ENCODE results near the gene ASIC1. TPM values are rescaled to one million over a fixed set of nuclear protein-coding genes. Genes with fewer than 3 reads are reported as not detected.

The ASIC1 gene
- total RNA-seq, 1 donor from 2014 or later, result 8.1 TPM

- Histone ChIP-seq H3K4me2 (ENCODE audit: low read length) (no peak overlapping the region), H4K20me1 (ENCODE audit: insufficient read depth, low read length) (peaks cover 11% of the 10 kb centered on the region), H3K79me2 (ENCODE audit: insufficient read depth, low read length) (peaks cover 98% of the 10 kb centered on the region), H3K4me1 (ENCODE audit: insufficient read depth, low read length) (peaks cover 6% of the 10 kb centered on the region), H3K36me3 (ENCODE audit: insufficient read depth, low read length) (peaks cover 3% of the 10 kb centered on the region), H2AFZ (ENCODE audit: low read depth, low read length) (peak overlapping the region; percentile 1), H3K4me3 (ENCODE audit: insufficient read depth, low read depth, low read length) (no peak overlapping the region), H3K9ac (ENCODE audit: low read length) (no peak overlapping the region), H3K27ac (ENCODE audit: low read depth, low read length) (no peak overlapping the region), H3K27me3 (ENCODE audit: insufficient read depth, low read length) (no peaks in the 10 kb centered on the region), H3K9me3 (ENCODE audit: insufficient read depth, low read depth, low read length) (no peaks in the 10 kb centered on the region)
- no peak overlapping the region for H3K27ac Mint-ChIP-seq (ENCODE audit: unreplicated experiment)
- peaks cover 5% of the 10 kb centered on the region for H3K4me1 Mint-ChIP-seq (ENCODE audit: low read depth, unreplicated experiment)
- H3K4me3 Mint-ChIP-seq (ENCODE audit: unreplicated experiment), result no peak overlapping the region
- H3K36me3 Mint-ChIP-seq (ENCODE audit: low read depth, unreplicated experiment), result no peaks in the 10 kb centered on the region
- H3K27me3 Mint-ChIP-seq (ENCODE audit: low read depth, unreplicated experiment), result no peaks in the 10 kb centered on the region
- FAIRE-seq, result no peak
- no peaks in the 10 kb centered on the region for H3K9me3 Mint-ChIP-seq (ENCODE audit: unreplicated experiment)
- no peak for DNase-seq (ENCODE audit: low read depth)
- TF ChIP-seq CTCF (IDR thresholded peaks at IDR 0.05; ENCODE audit: insufficient read depth, low read depth, low read length) (no peak), EZH2 (IDR thresholded peaks at IDR 0.05; ENCODE audit: insufficient read depth, low read length) (no peak)
Measured at GRCh38 chr12:50018154-50018553, 39.2 kb upstream of the ASIC1 start.

DNA sequence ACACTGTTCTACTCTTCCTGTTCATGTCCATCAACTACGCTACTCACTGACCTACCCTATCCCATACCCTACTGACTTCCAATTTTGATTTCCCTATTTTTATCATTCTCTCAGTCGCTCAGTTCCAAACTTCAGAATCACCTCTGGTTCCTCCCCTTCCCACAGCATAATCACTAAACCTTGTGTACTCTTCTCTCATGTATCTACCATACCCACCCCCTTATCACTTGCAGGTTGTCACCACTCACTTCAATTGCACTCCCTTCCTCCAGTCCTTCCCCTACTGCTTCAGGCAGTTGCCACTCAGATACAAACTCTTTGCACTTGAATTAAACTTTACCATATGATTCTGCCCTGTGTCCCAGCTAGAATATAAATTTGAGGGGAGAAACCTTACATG is 38.4 kb upstream of the ASIC1 start:
- Histone ChIP-seq H4K20me1 (ENCODE audit: insufficient read depth, low read length) (peaks cover 11% of the 10 kb centered on the region), H3K27me3 (ENCODE audit: insufficient read depth, low read length) (no peaks in the 10 kb centered on the region), H3K4me1 (ENCODE audit: insufficient read depth, low read length) (peaks cover 6% of the 10 kb centered on the region), H3K36me3 (ENCODE audit: insufficient read depth, low read length) (peaks cover 3% of the 10 kb centered on the region), H3K9ac (ENCODE audit: low read length) (no peak overlapping the region), H3K79me2 (ENCODE audit: insufficient read depth, low read length) (peaks cover 98% of the 10 kb centered on the region), H3K4me3 (ENCODE audit: insufficient read depth, low read depth, low read length) (no peak overlapping the region), H3K9me3 (ENCODE audit: insufficient read depth, low read depth, low read length) (no peaks in the 10 kb centered on the region), H3K4me2 (ENCODE audit: low read length) (no peak overlapping the region), H2AFZ (ENCODE audit: low read depth, low read length) (no peak overlapping the region), H3K27ac (ENCODE audit: low read depth, low read length) (no peak overlapping the region)
- no peak overlapping the region for H3K4me3 Mint-ChIP-seq (ENCODE audit: unreplicated experiment)
- no peak for FAIRE-seq
- H3K9me3 Mint-ChIP-seq (ENCODE audit: unreplicated experiment), result no peaks in the 10 kb centered on the region
- no peaks in the 10 kb centered on the region for H3K27me3 Mint-ChIP-seq (ENCODE audit: low read depth, unreplicated experiment)
- H3K4me1 Mint-ChIP-seq (ENCODE audit: low read depth, unreplicated experiment), result peaks cover 3% of the 10 kb centered on the region
- no peak for TF ChIP-seq EZH2 (IDR thresholded peaks at IDR 0.05; ENCODE audit: insufficient read depth, low read length)
- no peak for TF ChIP-seq CTCF (IDR thresholded peaks at IDR 0.05; ENCODE audit: insufficient read depth, low read depth, low read length)
- DNase-seq (ENCODE audit: low read depth), result no peak
- H3K27ac Mint-ChIP-seq (ENCODE audit: unreplicated experiment), result no peak overlapping the region
- H3K36me3 Mint-ChIP-seq (ENCODE audit: low read depth, unreplicated experiment), result no peaks in the 10 kb centered on the region

- Mint-ChIP-seq H3K4me1 (ENCODE audit: low read depth, unreplicated experiment) (peaks cover 3% of the 10 kb centered on the region), H3K27me3 (ENCODE audit: low read depth, unreplicated experiment) (no peaks in the 10 kb centered on the region), H3K9me3 (ENCODE audit: unreplicated experiment) (no peaks in the 10 kb centered on the region), H3K27ac (ENCODE audit: unreplicated experiment) (no peak overlapping the region), H3K4me3 (ENCODE audit: unreplicated experiment) (no peak overlapping the region), H3K36me3 (ENCODE audit: low read depth, unreplicated experiment) (no peaks in the 10 kb centered on the region)
- H3K4me1 ChIP-seq (ENCODE audit: insufficient read depth, low read length), result peaks cover 6% of the 10 kb centered on the region
- peaks cover 98% of the 10 kb centered on the region for H3K79me2 ChIP-seq (ENCODE audit: insufficient read depth, low read length)
- no peak overlapping the region for H2AFZ ChIP-seq (ENCODE audit: low read depth, low read length)
- H3K36me3 ChIP-seq (ENCODE audit: insufficient read depth, low read length), result peaks cover under 1% of the 10 kb centered on the region
- H4K20me1 ChIP-seq (ENCODE audit: insufficient read depth, low read length), result peaks cover 7% of the 10 kb centered on the region
- FAIRE-seq, result no peak
- H3K27ac ChIP-seq (ENCODE audit: low read depth, low read length), result no peak overlapping the region
- no peak for DNase-seq (ENCODE audit: low read depth)
- TF ChIP-seq CTCF (IDR thresholded peaks at IDR 0.05; ENCODE audit: insufficient read depth, low read depth, low read length), result no peak
- TF ChIP-seq EZH2 (IDR thresholded peaks at IDR 0.05; ENCODE audit: insufficient read depth, low read length), result no peak
- no peaks in the 10 kb centered on the region for H3K27me3 ChIP-seq (ENCODE audit: insufficient read depth, low read length)
- H3K4me2 ChIP-seq (ENCODE audit: low read length), result no peak overlapping the region
- no peak overlapping the region for H3K4me3 ChIP-seq (ENCODE audit: insufficient read depth, low read depth, low read length)
- H3K9me3 ChIP-seq (ENCODE audit: insufficient read depth, low read depth, low read length), result no peaks in the 10 kb centered on the region
- no peak overlapping the region for H3K9ac ChIP-seq (ENCODE audit: low read length)
Measured at GRCh38 chr12:50019524-50019923, 37.9 kb upstream of the ASIC1 start.
